HG02678 (cell line): Measurements from ENCODE around the gene PKD2.
A peak's percentile ranks its signal among the peaks of the same experiment; 100 is the strongest.
"Not testable (repeated sequence)": the region's sequence is repeated elsewhere in the genome, so short reads cannot be mapped to it uniquely, and the experiment has no call there.

Experiments used
- ATAC-seq: cut with Tn5 transposase; IDR thresholded peaks from one replicate; pipeline ENCODE4 v1.9.1; 2021; ENCODE audit warnings: mild to moderate bottlenecking, moderate library complexity; ENCODE audit not compliant: unreplicated experiment

Gene PKD2

GRCh38 chr4:87985887-87986200 lies 21.6 kb upstream of the PKD2 start:
- ATAC-seq, result no peak

GRCh38 chr4:87986508-87986907 lies 20.9 kb upstream of the PKD2 start:
- ATAC-seq, result no peak

GRCh38 chr4:87989765-87990164 lies 17.7 kb upstream of the PKD2 start:
- ATAC-seq, result no peak

GRCh38 chr4:87995435-87995834 lies 12.0 kb upstream of the PKD2 start:
- ATAC-seq, result no peak

- not testable (repeated sequence) for ATAC-seq
Observed at GRCh38 chr4:87999191-87999691, 8.2 kb upstream of the PKD2 start.

- no peak for ATAC-seq
Observed at GRCh38 chr4:88001871-88002270, 5.6 kb upstream of the PKD2 start.

- ATAC-seq, result no peak
Observed at GRCh38 chr4:88002786-88003185, 4.6 kb upstream of the PKD2 start.

GRCh38 chr4:88003261-88003660 lies 4.2 kb upstream of the PKD2 start:
- no peak for ATAC-seq

- no peak for ATAC-seq
Observed at GRCh38 chr4:88005076-88005475, 2.4 kb upstream of the PKD2 start.

- no peak for ATAC-seq
Observed at GRCh38 chr4:88005946-88006345, 1.5 kb upstream of the PKD2 start.

- ATAC-seq, result no peak
Observed at GRCh38 chr4:88006956-88007303, 505 bp upstream of the PKD2 start.

- peak; percentile 34 for ATAC-seq
Observed at GRCh38 chr4:88008122-88008742, 797 bp downstream of the PKD2 start.

GRCh38 chr4:88008743-88009171 lies 1.3 kb downstream of the PKD2 start:
- ATAC-seq, result no peak

- ATAC-seq, result no peak
Observed at GRCh38 chr4:88009871-88010270, 2.4 kb downstream of the PKD2 start.

- no peak for ATAC-seq
Observed at GRCh38 chr4:88010966-88011365, 3.5 kb downstream of the PKD2 start.

GRCh38 chr4:88012647-88013046 lies 5.2 kb downstream of the PKD2 start:
- ATAC-seq, result peak; percentile 47

- no peak for ATAC-seq
Observed at GRCh38 chr4:88014386-88014905, 7.0 kb downstream of the PKD2 start.

- no peak for ATAC-seq
Observed at GRCh38 chr4:88015659-88016295, 8.3 kb downstream of the PKD2 start.

GRCh38 chr4:88017516-88018297 lies 10.3 kb downstream of the PKD2 start:
- no peak for ATAC-seq

GRCh38 chr4:88018466-88018865 lies 11.0 kb downstream of the PKD2 start:
- no peak for ATAC-seq

GRCh38 chr4:88021824-88022223 lies 14.4 kb downstream of the PKD2 start:
- no peak for ATAC-seq

- ATAC-seq, result no peak
Observed at GRCh38 chr4:88022289-88022688, 14.9 kb downstream of the PKD2 start.
